SK-MEL-5 (cell line): ENCODE data around the gene TRMT1. TPM values are rescaled to one million over a fixed set of nuclear protein-coding genes. Genes with fewer than 3 reads are reported as not detected.

Experiments used
- total RNA-seq: library from RNA; depleted of rRNA; stranded (reverse); fragments of >200 nt; shearing (Covaris generic); gene quantifications from 2 replicates; pipeline ENCODE4 v1.2.3, GENCODE V29; 2014; rRNA removed

TRMT1 gene
- total RNA-seq, 1 experiment from 2014 or later = 32.9 TPM

Other genes starting within 250 kb of the TRMT1 start
- gene DNASE2, start 235.3 kb downstream of the TRMT1 start, total RNA-seq = 74.1 and 75.9 TPM in 2 replicates
- gene KLF1, start 229.5 kb downstream of the TRMT1 start, total RNA-seq = 0.24 TPM in 1 of 2 replicates, not detected in the other
- 14.2 and 20.5 TPM in 2 replicates for gene GCDH, start 225.6 kb downstream of the TRMT1 start, total RNA-seq
- 0.50 and 0.64 TPM in 2 replicates for gene SYCE2, start 197.4 kb downstream of the TRMT1 start, total RNA-seq
- gene FARSA, start 183.0 kb downstream of the TRMT1 start, total RNA-seq = 42.1 and 44.7 TPM in 2 replicates
- gene CALR, start 178.1 kb downstream of the TRMT1 start, total RNA-seq = 1,274 and 1,279 TPM in 2 replicates
- gene RAD23A, start 170.9 kb downstream of the TRMT1 start, total RNA-seq = 126 and 134 TPM in 2 replicates
- 39.6 and 45.7 TPM in 2 replicates for gene GADD45GIP1, start 159.5 kb downstream of the TRMT1 start, total RNA-seq
- gene DAND5, start 147.2 kb downstream of the TRMT1 start, total RNA-seq = not detected in 2 replicates
- gene NFIX, start 121.3 kb downstream of the TRMT1 start, total RNA-seq = 4.2 and 4.9 TPM in 2 replicates
- not detected in 2 replicates for gene LYL1, start 13.9 kb downstream of the TRMT1 start, total RNA-seq
- gene NACC1, start 1.5 kb upstream of the TRMT1 start, total RNA-seq = 38.9 and 44.2 TPM in 2 replicates
- 22.0 and 26.1 TPM in 2 replicates for gene STX10, start 33.6 kb upstream of the TRMT1 start, total RNA-seq
- 7.8 and 8.5 TPM in 2 replicates for gene IER2, start 33.7 kb upstream of the TRMT1 start, total RNA-seq